CD4-positive, alpha-beta T cell treated with Interleukin-17A for 4 hours (primary cell): ENCODE measurements around the gene AGAP9.
"Not testable (repeated sequence)": the region's sequence is repeated elsewhere in the genome, so short reads cannot be mapped to it uniquely, and the experiment has no call there.

Experiments
- DNase-seq: peaks from one replicate; pipeline ENCODE4 v3.0.0-alpha.2; 2020; ENCODE audit warnings: mixed read lengths

AGAP9 gene

GRCh38 chr10:47456794-47457527, 66.5 kb downstream of the AGAP9 start:
- DNase-seq: no peak

- no peak for DNase-seq
Measured at GRCh38 chr10:47456079-47456785, 67.2 kb downstream of the AGAP9 start.

- not testable (repeated sequence) for DNase-seq
Measured at GRCh38 chr10:47455350-47456078, 67.9 kb downstream of the AGAP9 start.

- DNase-seq: no peak
Measured at GRCh38 chr10:47454780-47455058, 68.7 kb downstream of the AGAP9 start.

GRCh38 chr10:47454008-47454779, 69.2 kb downstream of the AGAP9 start:
- no peak for DNase-seq

- DNase-seq: no peak
Measured at GRCh38 chr10:47453141-47454007, 70.1 kb downstream of the AGAP9 start.

- no peak for DNase-seq
Measured at GRCh38 chr10:47452495-47453140, 70.8 kb downstream of the AGAP9 start.

GRCh38 chr10:47451998-47452494, 71.4 kb downstream of the AGAP9 start:
- no peak for DNase-seq
